SIG-M5 (cell line): ENCODE measurements around the gene PJVK.
"Not testable (repeated sequence)": the region's sequence is repeated elsewhere in the genome, so short reads cannot be mapped to it uniquely, and the experiment has no call there.

ENCODE experiments used
- DNase-seq: peaks from one replicate; lab custom pipeline; 2025; lab: John Stamatoyannopoulos, UW

Gene PJVK

GRCh38 chr2:178436662-178437061 lies 14.5 kb upstream of the PJVK start:
- DNase-seq: no peak

GRCh38 chr2:178441426-178441825 lies 9.8 kb upstream of the PJVK start:
- no peak for DNase-seq

GRCh38 chr2:178448968-178449661 lies 2.1 kb upstream of the PJVK start:
- DNase-seq: no peak

GRCh38 chr2:178449700-178450523 lies 1.3 kb upstream of the PJVK start:
- no peak for DNase-seq

- no peak for DNase-seq
These were observed 729 bp upstream of the PJVK start for GRCh38 chr2:178450524-178450773.

- DNase-seq: no peak
These were observed 1.2 kb downstream of the PJVK start for GRCh38 chr2:178452334-178452733.

GRCh38 chr2:178452870-178453269 lies 1.7 kb downstream of the PJVK start:
- DNase-seq: no peak

- DNase-seq: no peak
These were observed 4.8 kb downstream of the PJVK start for GRCh38 chr2:178455947-178456346.

GRCh38 chr2:178457390-178457886 lies 6.3 kb downstream of the PJVK start:
- no peak for DNase-seq

- no peak for DNase-seq
These were observed 18.2 kb downstream of the PJVK start for GRCh38 chr2:178469219-178469849.

GRCh38 chr2:178471313-178471712 lies 20.1 kb downstream of the PJVK start:
- DNase-seq: not testable (repeated sequence)

GRCh38 chr2:178473373-178473772 lies 22.2 kb downstream of the PJVK start:
- DNase-seq: no peak

GRCh38 chr2:178473931-178474330 lies 22.8 kb downstream of the PJVK start:
- DNase-seq: no peak

- no peak for DNase-seq
These were observed 23.4 kb downstream of the PJVK start for GRCh38 chr2:178474560-178474959.

GRCh38 chr2:178476477-178476876 lies 25.3 kb downstream of the PJVK start:
- no peak for DNase-seq

- DNase-seq: no peak
These were observed 26.4 kb downstream of the PJVK start for GRCh38 chr2:178477443-178478129.

GRCh38 chr2:178478130-178478438 lies 26.9 kb downstream of the PJVK start:
- DNase-seq: no peak

GRCh38 chr2:178478439-178479274 lies 27.5 kb downstream of the PJVK start, which contains the start of gene FKBP7:
Gene FKBP7 (minus strand): TSS chr2:178478600. CDS start chr2:178478499, 101 bp downstream.
- peak; percentile 18 for DNase-seq

- DNase-seq: no peak
These were observed 28.1 kb downstream of the PJVK start for GRCh38 chr2:178479275-178479616.

- DNase-seq: no peak
These were observed 28.6 kb downstream of the PJVK start for GRCh38 chr2:178479758-178480226.
